Activated CD4-positive, alpha-beta T cell treated with anti-CD3 and anti-CD28 coated beads for 36 hours (primary cell): ENCODE measurements around the gene SLC22A4. TPM values are rescaled to one million over a fixed set of nuclear protein-coding genes. Genes with fewer than 3 reads are reported as not detected.

ENCODE experiments used
- ATAC-seq: fragments of 200-7000 bp; cut with Tn5 transposase; one replicate; pipeline ENCODE4 v1.10.0; 2021; ENCODE audit warnings: mild to moderate bottlenecking, moderate library complexity
- CTCF ChIA-PET: fragments of 350-600 bp; sonication (Branson Sonifier 250); formaldehyde crosslinking; loops from one replicate; lab custom pipeline; 2021; ENCODE audit warnings: antibody characterized with exemption; lab: Charles Lee
- POLR2A ChIA-PET: fragments of 350-600 bp; sonication (Branson Sonifier 250); formaldehyde crosslinking; loops from one replicate; lab custom pipeline; 2021; ENCODE audit warnings: antibody characterized with exemption, inconsistent platforms; lab: Charles Lee
- DNase-seq: peaks from one replicate; pipeline ENCODE4 v3.0.0-alpha.2; 2020
- H3K27ac Mint-ChIP-seq: one replicate; pipeline ENCODE4 v1.8.0; 2021; ENCODE audit warnings: mixed read lengths
- H3K27me3 Mint-ChIP-seq: one replicate; pipeline ENCODE4 v1.8.0; 2021; ENCODE audit warnings: mixed read lengths
- H3K36me3 Mint-ChIP-seq: one replicate; pipeline ENCODE4 v1.8.0; 2021; ENCODE audit warnings: low read depth, mixed read lengths
- H3K4me1 Mint-ChIP-seq: one replicate; pipeline ENCODE4 v1.8.0; 2021; ENCODE audit warnings: mixed read lengths
- H3K4me3 Mint-ChIP-seq: one replicate; pipeline ENCODE4 v1.8.0; 2021; ENCODE audit warnings: mild to moderate bottlenecking, moderate library complexity, mixed read lengths
- H3K9me3 Mint-ChIP-seq: one replicate; pipeline ENCODE4 v1.8.0; 2021; ENCODE audit warnings: low read depth, mixed read lengths
- intact Hi-C, 2 experiments: fragments of 100-400 bp; cut with DNase I in 1 of 2; cut with micrococcal nuclease in 1 of 2; formaldehyde crosslinking; loops; one replicate each; pipeline versions ENCODE4 v1.14.2 to v1.15.1; 2022 to 2024; cut with DNase I, micrococcal nuclease
- total RNA-seq, 2 experiments: library from RNA; stranded (reverse); gene quantifications; one replicate each; pipeline ENCODE4 v1.2.3, GENCODE V29; 2021

The SLC22A4 gene
- total RNA-seq, 2 experiments from 2014 or later: 0.66 to 1.1 TPM

DNA sequence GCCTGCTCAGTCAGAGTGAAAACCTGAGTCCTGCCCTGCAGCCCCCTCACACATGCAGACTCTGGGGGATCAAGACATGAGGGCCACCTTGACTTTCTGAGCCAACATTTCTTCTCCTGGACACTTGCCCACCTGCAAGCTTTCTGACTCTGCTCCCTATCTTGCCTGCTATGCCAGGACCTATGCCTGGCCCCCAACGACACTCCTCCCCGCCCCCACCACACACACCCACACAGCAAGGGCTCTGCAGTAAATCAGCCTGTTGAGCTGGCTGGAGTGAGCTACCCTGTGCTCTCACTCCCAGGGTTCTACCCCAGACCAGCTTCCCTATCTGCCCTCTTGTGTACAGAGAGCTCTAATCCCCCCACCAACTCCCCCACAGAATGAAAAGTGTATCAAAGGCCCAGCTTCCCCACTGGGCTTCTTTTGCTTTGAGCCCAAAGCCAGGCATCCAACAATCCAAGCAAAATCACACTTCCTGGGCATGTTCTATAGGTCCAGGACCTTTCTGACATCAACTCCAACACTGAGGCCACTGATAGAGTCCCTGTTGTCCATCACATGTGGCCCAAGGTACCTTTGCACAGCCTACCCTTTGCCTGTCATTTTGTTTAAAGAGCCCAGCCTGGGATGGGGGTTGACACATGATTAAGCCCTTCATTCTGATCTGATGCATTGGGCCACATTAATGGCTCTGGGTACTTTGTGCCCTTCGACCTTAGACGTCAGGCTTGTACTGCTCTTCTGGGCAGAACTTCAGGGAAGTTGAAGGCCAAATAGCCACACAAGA is 29.5 kb upstream of the SLC22A4 start:
- DNase-seq (no peak), ATAC-seq (no peak)
- Mint-ChIP-seq H3K4me1 (peaks cover 26% of the 10 kb centered on the region), H3K36me3 (no peaks in the 10 kb centered on the region), H3K27ac (no peak overlapping the region), H3K27me3 (no peaks in the 10 kb centered on the region), H3K4me3 (no peak overlapping the region), H3K9me3 (no peaks in the 10 kb centered on the region)
- ChIA-PET POLR2A (no interaction called here), CTCF (interaction anchor here (0.5 to 1.5 kb wide), 6 partner anchors 9 to 77 kb away, joined by 3 to 5 read pairs (median 4); no protein-coding TSS in a partner anchor)
- intact Hi-C loops: no loop called here

DNA sequence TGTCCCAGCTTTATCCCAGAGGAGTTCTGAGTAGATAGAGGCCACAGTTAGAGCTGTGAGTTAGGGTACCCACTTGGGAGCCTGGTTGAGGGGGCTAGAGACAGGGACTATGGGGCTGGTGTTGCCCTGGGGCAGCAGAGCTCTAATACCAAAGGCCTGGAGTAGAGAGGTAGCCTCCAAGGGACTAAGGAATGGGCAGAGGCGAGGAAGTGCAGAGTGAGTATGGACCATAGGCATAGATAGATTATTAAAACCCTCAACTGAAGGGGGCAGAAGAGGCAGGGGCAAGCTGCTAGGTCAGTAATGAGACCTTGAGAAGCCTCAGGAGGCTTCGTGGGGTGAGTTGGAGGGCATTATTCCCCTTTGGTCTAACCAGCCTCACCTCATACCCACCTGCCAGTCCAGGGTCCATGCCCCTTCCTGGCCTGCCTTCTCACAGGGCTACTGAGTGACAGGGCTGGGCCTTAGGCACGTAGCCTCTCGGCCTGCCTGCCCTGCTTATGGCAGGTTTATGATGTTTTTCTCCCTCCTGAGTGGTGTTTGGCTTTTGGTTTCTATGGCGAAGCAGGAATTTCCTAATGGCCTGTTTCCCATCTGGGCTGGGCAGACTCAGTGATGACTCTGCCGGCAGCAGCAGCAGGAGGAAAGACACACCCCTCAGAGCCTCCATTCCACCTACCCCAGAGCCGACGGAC is 28.7 kb upstream of the SLC22A4 start:
- POLR2A ChIA-PET: no interaction called here
- CTCF ChIA-PET: interaction anchor here (0.5 kb wide), 1 partner anchor 25 kb away, joined by 3 read pairs; no protein-coding TSS in a partner anchor
- Mint-ChIP-seq H3K36me3 (no peaks in the 10 kb centered on the region), H3K4me3 (no peak overlapping the region), H3K27ac (no peak overlapping the region), H3K27me3 (no peaks in the 10 kb centered on the region), H3K4me1 (peaks cover 19% of the 10 kb centered on the region), H3K9me3 (no peaks in the 10 kb centered on the region)
- ATAC-seq (no peak), DNase-seq (no peak)
- intact Hi-C loops: no loop called here

DNA sequence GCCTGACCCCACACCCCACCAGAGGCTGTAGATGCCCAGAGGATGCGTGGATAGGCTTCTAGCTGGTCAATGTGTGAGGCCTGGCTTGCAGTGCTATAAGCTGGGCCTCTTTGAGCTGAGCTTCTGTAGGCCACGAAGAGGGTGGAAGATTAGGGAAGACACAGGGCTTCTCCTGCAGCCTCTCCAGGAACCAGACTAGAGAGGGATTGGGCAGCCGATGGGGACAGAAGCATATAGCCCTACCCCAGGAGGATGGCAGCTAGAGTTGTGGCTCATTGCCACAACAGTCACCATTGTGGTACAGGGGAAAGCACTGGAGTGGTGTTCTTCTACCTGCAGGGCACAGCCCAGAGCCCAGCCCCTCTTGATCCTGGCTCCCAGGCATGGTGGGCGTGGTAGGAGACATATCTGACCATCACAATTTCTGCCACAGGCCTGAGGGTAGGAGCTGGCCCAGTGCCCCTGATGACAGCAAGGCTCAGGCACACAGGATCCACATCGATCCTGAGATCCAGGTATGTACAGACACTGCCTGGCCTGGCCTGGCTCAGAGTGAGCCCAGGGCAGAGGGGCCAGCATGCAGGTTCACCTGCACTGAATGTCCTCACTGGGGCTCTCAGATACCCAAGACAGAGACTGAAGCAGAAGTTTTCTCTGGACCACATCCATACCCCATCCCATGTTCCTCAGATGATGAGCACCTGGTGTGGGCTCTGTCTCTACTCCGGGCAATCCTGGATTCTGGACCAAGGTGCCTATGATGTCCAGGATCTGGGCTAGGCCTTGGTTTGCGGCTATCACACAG is 28.0 kb upstream of the SLC22A4 start:
- DNase-seq: no peak
- peaks cover 14% of the 10 kb centered on the region for H3K4me1 Mint-ChIP-seq

DNA sequence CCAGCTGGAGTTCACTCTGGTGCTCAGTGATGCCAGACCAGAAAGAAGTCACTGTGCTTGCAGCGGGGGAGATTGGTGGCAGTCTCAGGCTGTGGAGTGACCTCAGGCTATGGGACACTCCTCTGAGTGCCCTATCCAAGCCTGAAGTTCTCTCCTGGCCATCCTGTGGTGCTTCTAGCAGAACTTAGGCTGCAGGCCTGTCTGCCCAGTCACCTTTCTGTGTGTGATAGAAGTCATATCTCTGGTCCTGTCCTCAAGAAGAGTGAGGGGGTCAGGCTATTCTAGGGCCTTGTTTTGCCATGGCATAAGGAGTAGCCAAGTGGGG is 27.4 kb upstream of the SLC22A4 start:
- CTCF ChIA-PET: no interaction called here
- DNase-seq (no peak), ATAC-seq (no peak)
- Mint-ChIP-seq H3K36me3 (no peaks in the 10 kb centered on the region), H3K4me3 (no peak overlapping the region), H3K27me3 (no peaks in the 10 kb centered on the region), H3K4me1 (peaks cover 17% of the 10 kb centered on the region), H3K9me3 (no peaks in the 10 kb centered on the region), H3K27ac (no peak overlapping the region)
- intact Hi-C loops: no loop called here
- POLR2A ChIA-PET: no interaction called here

More for the DNA sequence above, 28.0 kb upstream of the SLC22A4 start:
- no peak for ATAC-seq
- ChIA-PET POLR2A (no interaction called here), CTCF (no interaction called here)
- no peak overlapping the region for H3K4me3 Mint-ChIP-seq
- H3K27ac Mint-ChIP-seq: no peak overlapping the region
- H3K36me3 Mint-ChIP-seq: no peaks in the 10 kb centered on the region
- H3K9me3 Mint-ChIP-seq: no peaks in the 10 kb centered on the region
- no peaks in the 10 kb centered on the region for H3K27me3 Mint-ChIP-seq
- intact Hi-C loops: no loop called here

DNA sequence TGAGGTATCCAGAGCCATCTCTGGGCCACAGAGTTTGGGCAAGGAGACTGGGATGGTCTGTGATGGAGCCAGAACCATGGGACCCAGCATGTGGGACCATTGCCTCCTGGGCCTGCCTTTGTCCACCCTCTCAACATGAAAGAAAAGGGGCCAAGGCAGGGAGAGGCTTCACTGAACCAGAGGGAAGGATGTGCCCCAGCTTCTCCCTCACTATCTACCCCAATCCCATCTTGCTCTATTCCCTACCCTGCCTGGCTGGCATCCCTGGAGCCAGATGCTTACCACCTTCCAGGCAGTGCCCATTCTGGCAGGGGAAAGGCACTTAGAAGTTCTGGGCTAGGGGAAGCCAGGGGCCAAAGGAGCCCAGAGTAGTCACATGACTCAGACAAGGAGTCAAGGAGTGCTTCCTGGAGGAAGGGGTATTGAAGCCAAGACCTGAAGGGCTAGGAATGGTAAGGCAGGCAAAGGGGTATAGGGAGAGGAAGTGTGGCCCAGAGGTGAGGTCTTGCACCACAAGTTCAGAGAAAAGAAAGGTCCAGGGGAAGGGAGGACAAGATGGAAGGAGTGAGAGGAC is 26.9 kb upstream of the SLC22A4 start:
- ATAC-seq (no peak), DNase-seq (no peak)
- POLR2A ChIA-PET: no interaction called here
- intact Hi-C loops: no loop called here
- no peaks in the 10 kb centered on the region for H3K36me3 Mint-ChIP-seq
- CTCF ChIA-PET: no interaction called here
- no peak overlapping the region for H3K27ac Mint-ChIP-seq
- H3K4me1 Mint-ChIP-seq: peaks cover 17% of the 10 kb centered on the region
- no peaks in the 10 kb centered on the region for H3K9me3 Mint-ChIP-seq
- H3K27me3 Mint-ChIP-seq: peaks cover 2% of the 10 kb centered on the region
- H3K4me3 Mint-ChIP-seq: no peak overlapping the region

DNA sequence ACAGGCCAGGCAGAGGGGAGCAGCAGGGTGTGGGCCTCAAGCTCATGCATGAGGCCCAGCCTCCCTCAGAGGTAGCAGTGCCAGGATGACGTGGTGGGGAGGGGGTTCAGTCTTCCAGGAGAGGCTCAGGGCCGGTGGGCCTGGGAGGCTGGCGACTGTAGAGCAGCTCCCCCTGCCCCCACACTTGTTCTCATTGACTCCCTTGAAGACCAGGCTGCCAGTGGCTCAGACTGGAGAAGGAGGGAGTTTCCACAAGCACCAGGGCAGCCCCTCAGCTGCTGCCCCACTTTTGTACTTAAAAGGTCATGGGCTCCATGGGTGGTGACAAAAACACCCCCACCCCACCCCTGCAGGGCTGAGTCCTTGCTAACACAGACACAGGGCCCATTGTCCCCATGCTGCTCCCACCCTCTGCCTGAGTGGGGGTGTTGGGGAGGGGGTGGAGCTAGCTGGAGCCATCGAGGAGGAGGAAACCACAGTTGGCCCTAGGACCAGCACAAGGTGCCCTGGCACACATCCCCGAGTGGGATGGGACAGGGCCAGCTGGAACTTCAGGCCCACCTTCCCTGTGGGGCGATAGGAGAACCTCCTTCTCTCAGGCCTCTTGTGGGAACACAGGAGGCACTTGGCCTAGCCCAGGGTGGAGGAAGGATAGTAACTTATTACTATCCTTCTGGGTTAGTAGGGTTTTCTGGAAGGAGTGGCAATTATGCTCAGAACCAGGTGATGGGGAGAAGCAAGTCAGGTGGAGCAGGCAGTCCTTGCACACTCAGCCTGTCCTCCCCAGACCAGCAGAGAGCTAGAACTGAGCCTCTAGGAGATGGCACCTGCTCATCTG is 26.0 kb upstream of the SLC22A4 start:
- Mint-ChIP-seq H3K27me3 (peaks cover 8% of the 10 kb centered on the region), H3K9me3 (no peaks in the 10 kb centered on the region), H3K27ac (no peak overlapping the region), H3K36me3 (no peaks in the 10 kb centered on the region), H3K4me1 (peaks cover 16% of the 10 kb centered on the region), H3K4me3 (no peak overlapping the region)
- no peak for ATAC-seq
- CTCF ChIA-PET: interaction anchor here (0.6 to 0.8 kb wide), 5 partner anchors 13 to 231 kb away, joined by 3 read pairs; no protein-coding TSS in a partner anchor
- POLR2A ChIA-PET: no interaction called here
- intact Hi-C loops: no loop called here
- no peak for DNase-seq

DNA sequence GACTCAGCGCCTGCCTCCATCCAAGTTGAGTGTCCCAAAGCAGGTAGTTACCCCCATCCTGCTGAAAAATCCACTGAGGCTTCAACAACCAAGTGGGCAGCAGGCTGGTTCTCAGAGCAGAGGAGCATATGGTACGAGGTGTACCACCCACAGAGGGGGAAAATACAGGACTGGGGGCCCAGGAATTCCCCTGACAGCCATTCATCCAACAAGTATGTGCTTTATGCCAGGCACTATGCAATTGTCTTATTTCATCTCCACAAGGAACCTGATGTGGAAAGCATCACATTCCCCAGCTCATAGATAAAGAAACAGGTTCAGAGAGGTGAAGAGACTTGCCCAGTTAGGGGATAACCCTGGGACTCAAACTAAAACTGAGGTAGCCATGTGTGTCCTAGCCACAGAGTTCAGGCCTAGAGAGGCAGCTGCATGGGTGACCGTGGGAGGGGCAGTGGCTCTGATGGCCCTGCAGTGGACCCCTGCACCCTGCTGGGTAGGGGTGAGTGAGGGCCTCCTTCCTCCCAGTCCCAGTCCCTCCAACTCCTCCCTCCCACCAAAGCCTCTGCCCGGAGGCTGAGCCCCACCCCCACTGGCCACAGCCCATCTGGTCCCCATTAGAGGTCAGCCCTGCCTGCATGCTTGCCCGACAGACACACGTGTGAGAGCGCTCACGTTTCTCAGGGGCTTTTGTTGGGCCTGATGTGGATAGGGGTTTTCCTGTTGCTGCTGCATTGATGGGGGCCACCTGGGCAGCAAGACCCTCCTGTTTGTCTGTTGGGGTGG is 25.2 kb upstream of the SLC22A4 start:
- peaks cover 16% of the 10 kb centered on the region for H3K27me3 Mint-ChIP-seq
- no peaks in the 10 kb centered on the region for H3K9me3 Mint-ChIP-seq
- no peak overlapping the region for H3K27ac Mint-ChIP-seq
- H3K36me3 Mint-ChIP-seq: no peaks in the 10 kb centered on the region
- no peak overlapping the region for H3K4me3 Mint-ChIP-seq
- intact Hi-C loops: no loop called here
- ChIA-PET POLR2A (no interaction called here), CTCF (interaction anchor here (0.6 to 0.8 kb wide), 3 partner anchors 14 to 62 kb away, joined by 3 read pairs; no protein-coding TSS in a partner anchor)
- DNase-seq (no peak), ATAC-seq (no peak)
- peaks cover 10% of the 10 kb centered on the region for H3K4me1 Mint-ChIP-seq

DNA sequence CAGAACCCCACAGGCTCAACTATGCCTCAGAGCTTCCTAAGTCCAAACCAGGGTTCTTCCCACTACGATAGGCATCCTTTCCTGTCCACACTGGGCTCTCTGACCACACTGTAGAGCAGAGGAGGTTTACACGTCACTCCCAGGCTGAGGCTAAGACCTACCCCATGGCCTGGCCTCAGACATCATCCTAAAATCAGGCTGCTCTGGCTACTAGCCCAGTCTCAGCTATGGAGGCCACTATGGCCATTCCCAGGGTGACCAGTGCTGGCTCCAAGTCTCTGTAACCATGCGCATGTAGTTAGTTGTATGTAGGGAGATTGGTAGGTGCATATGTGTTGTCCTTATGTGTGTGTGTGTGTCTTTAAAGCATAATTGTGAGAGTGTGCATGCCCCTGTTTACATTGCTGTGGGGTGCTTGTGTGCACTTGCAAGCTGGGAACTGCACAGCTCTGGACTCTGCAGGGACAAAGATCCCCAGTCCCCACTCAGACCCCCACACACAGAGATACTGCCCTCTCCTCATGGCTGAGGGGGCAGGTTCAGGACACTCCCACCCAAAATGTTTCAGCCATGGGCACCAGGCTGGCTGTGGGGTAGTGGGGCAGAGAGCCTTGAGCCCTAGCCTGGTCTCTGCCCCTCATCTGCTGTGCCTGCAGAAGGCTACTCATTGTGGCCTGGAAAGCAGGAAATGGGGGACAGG is 24.4 kb upstream of the SLC22A4 start:
- DNase-seq (no peak), ATAC-seq (no peak)
- Mint-ChIP-seq H3K9me3 (no peaks in the 10 kb centered on the region), H3K4me1 (peaks cover 3% of the 10 kb centered on the region), H3K27ac (no peak overlapping the region), H3K36me3 (no peaks in the 10 kb centered on the region), H3K27me3 (peaks cover 18% of the 10 kb centered on the region), H3K4me3 (no peak overlapping the region)
- POLR2A ChIA-PET: no interaction called here
- intact Hi-C loops: loop anchor here in 1 of 2 experiments (5.0 kb wide), 2 partner anchors 98 to 202 kb away; partner anchors contain the start of gene SLC22A5
- CTCF ChIA-PET: interaction anchor here (0.6 kb wide), 1 partner anchor 19 kb away, joined by 3 read pairs; no protein-coding TSS in a partner anchor

DNA sequence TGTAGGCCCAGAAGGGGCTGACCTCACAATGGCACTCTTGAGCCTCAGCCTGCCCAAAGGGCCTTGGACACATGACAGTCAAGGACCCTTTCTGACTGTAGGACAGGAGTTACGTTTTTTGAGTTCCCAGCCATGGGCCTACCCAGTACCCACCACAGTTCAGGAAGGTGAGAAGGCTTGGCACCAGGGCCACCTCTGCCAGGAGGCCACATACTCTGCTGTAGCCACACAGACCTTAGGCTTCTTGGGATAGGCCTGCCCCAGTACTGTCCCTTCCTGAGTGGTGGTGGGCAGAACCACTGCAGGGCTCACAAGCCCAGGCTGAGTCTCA is 23.9 kb upstream of the SLC22A4 start:
- intact Hi-C loops: loop anchor here in 1 of 2 experiments (5.0 kb wide), 2 partner anchors 97 to 203 kb away; partner anchors contain the start of gene SLC22A5
- no peak overlapping the region for H3K27ac Mint-ChIP-seq
- no peaks in the 10 kb centered on the region for H3K36me3 Mint-ChIP-seq
- POLR2A ChIA-PET: no interaction called here
- no peak for ATAC-seq
- peaks cover 18% of the 10 kb centered on the region for H3K27me3 Mint-ChIP-seq
- H3K4me3 Mint-ChIP-seq: no peak overlapping the region
- peaks cover 2% of the 10 kb centered on the region for H3K4me1 Mint-ChIP-seq
- no peak for DNase-seq
- CTCF ChIA-PET: no interaction called here
- no peaks in the 10 kb centered on the region for H3K9me3 Mint-ChIP-seq

DNA sequence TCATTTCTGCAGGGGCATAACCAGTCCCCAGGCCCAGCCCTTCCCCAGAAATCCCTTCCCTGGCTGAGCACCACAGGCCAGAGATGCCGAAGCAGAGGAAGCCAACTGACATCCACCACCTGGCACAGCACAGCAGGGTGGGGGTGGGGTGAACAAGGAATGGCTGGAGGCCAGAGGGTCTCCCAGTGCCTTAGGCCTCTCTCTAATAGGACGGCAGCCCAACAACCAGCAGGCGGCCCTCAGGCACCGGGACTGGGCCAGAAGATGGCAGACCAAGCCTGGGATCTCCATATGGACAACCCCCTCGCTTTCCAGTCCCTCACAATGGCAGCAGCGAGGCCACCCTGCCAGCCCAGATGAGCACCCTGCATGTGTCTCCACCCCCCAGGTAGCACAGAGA is 23.5 kb upstream of the SLC22A4 start:
- CTCF ChIA-PET: no interaction called here
- H3K27ac Mint-ChIP-seq: no peak overlapping the region

More for the DNA sequence above, 23.5 kb upstream of the SLC22A4 start:
- ATAC-seq (no peak), DNase-seq (no peak)
- H3K36me3 Mint-ChIP-seq: no peaks in the 10 kb centered on the region
- no peaks in the 10 kb centered on the region for H3K9me3 Mint-ChIP-seq
- intact Hi-C loops: loop anchor here in 1 of 2 experiments (5.0 kb wide), 2 partner anchors 97 to 203 kb away; partner anchors contain the start of gene SLC22A5
- peaks cover 18% of the 10 kb centered on the region for H3K27me3 Mint-ChIP-seq
- H3K4me1 Mint-ChIP-seq: peaks cover 2% of the 10 kb centered on the region
- H3K4me3 Mint-ChIP-seq: no peak overlapping the region
- POLR2A ChIA-PET: no interaction called here
